ENCODE data around the gene CASP2.

CASP2 gene

DNA sequence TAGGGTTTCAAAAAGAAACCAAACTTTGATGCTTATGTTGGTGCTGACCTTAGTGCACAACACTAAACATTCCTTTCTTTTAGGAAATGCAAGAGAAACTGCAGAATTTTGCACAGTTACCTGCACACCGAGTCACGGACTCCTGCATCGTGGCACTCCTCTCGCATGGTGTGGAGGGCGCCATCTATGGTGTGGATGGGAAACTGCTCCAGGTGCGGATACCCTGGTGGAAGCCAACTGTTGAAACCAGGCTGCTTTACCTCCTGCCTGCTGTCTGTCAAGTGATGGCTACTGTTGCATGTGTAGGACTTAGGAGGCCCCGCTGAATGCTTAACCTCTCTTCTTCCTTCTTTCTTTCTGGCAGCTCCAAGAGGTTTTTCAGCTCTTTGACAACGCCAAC, 11.7 kb downstream of the CASP2 start:
- TF ChIP-seq, protein P1, sequence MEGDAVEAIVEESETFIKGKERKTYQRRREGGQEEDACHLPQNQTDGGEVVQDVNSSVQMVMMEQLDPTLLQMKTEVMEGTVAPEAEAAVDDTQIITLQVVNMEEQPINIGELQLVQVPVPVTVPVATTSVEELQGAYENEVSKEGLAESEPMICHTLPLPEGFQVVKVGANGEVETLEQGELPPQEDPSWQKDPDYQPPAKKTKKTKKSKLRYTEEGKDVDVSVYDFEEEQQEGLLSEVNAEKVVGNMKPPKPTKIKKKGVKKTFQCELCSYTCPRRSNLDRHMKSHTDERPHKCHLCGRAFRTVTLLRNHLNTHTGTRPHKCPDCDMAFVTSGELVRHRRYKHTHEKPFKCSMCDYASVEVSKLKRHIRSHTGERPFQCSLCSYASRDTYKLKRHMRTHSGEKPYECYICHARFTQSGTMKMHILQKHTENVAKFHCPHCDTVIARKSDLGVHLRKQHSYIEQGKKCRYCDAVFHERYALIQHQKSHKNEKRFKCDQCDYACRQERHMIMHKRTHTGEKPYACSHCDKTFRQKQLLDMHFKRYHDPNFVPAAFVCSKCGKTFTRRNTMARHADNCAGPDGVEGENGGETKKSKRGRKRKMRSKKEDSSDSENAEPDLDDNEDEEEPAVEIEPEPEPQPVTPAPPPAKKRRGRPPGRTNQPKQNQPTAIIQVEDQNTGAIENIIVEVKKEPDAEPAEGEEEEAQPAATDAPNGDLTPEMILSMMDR (IDR thresholded peaks at IDR 0.05; ENCODE audit: insufficient read depth, low read length, poor library complexity, severe bottlenecking) = peak; percentile 46
- no peak for TF ChIP-seq EZH2phosphoT487 (conservative IDR thresholded peaks at IDR 0.05; ENCODE audit: low read length)
- H3K36me3 ChIP-seq (ENCODE audit: low read length) = peaks cover 55% of the 10 kb centered on the region
- H3F3A ChIP-seq (ENCODE audit: insufficient read depth) = no peaks in the 10 kb centered on the region
- no peak overlapping the region for H3K4me3 ChIP-seq (ENCODE audit: insufficient read depth, low read length, poor library complexity, severe bottlenecking)
- no peak overlapping the region for H2AFZ ChIP-seq (ENCODE audit: low read depth, low read length, severe bottlenecking)
- H3K27ac ChIP-seq (ENCODE audit: low read depth, low read length) = no peak overlapping the region
- no peaks in the 10 kb centered on the region for H3K27me3 ChIP-seq (ENCODE audit: low read length)
- H3K9ac ChIP-seq (ENCODE audit: low read length) = no peak overlapping the region
- H3K4me2 ChIP-seq (ENCODE audit: low read depth, low read length, poor library complexity, severe bottlenecking) = no peak overlapping the region
- H3K9me3 ChIP-seq (ENCODE audit: insufficient read depth, low read length) = no peaks in the 10 kb centered on the region
- H3K79me2 ChIP-seq (ENCODE audit: insufficient read depth, low read length) = peaks cover 17% of the 10 kb centered on the region; the same call in 1 of the 2 replicates
- H4K20me1 ChIP-seq (ENCODE audit: low read depth, low read length) = no peaks in the 10 kb centered on the region
- H3K9me2 ChIP-seq (replicated peaks; ENCODE audit: insufficient read depth, low read length) = no peaks in the 10 kb centered on the region

DNA sequence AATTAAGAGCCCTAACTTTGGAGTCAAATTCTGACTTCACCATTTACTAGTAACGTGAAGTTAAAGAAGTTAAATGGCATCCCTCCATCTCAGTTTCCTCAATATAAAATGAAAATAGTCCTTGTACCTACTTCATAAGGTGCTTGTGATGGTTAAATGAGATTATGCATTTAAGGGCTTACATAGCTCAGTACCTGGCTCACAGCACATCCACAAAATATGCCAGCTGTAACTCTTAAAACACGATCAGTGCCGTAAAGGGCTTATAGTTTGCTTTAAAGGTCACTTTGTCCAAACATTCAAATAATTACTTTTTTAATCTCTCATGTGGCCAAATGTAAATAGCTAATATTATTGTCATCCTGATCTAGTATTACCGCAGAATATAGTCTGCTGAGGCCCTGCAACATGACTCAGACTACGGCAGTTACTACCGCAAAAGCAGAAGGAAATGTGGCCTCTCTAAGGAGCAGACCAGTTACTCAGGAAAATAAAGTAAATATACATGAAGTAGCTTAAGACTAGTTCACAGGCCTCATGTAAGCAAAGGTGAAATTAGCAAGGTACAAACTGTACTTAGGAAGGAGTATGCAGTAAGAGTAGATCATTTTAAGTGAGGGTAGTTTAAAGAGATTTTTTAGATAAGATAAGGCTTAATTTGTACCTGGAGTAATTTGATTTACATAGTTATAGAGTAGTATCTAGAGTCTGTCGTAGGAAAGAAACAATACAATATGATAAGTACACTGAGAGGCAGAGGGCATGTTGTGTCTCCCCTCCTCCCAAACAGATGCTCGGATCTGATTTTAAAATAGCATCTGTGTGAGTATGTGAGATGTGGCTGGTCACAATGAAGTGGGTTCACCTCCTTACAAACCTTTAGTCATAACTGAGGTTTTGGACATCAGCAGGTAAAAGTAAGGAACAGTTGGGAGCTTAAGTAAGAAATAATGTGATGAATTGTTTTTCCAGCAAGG, 13.1 kb downstream of the CASP2 start:
- Histone ChIP-seq H3K9ac (ENCODE audit: low read length) (no peak overlapping the region), H3K9me3 (ENCODE audit: insufficient read depth, low read length) (no peaks in the 10 kb centered on the region), H4K20me1 (ENCODE audit: low read depth, low read length) (no peaks in the 10 kb centered on the region), H3K4me3 (ENCODE audit: insufficient read depth, low read length, poor library complexity, severe bottlenecking) (no peak overlapping the region), H3F3A (ENCODE audit: insufficient read depth) (no peaks in the 10 kb centered on the region), H3K79me2 (ENCODE audit: insufficient read depth, low read length) (peaks cover 10% of the 10 kb centered on the region; the same call in 1 of the 2 replicates), H2AFZ (ENCODE audit: low read depth, low read length, severe bottlenecking) (no peak overlapping the region), H3K4me2 (ENCODE audit: low read depth, low read length, poor library complexity, severe bottlenecking) (no peak overlapping the region), H3K27ac (ENCODE audit: low read depth, low read length) (no peak overlapping the region), H3K9me2 (replicated peaks; ENCODE audit: insufficient read depth, low read length) (no peaks in the 10 kb centered on the region), H3K36me3 (ENCODE audit: low read length) (peaks cover 50% of the 10 kb centered on the region), H3K27me3 (ENCODE audit: low read length) (no peaks in the 10 kb centered on the region)
- TF ChIP-seq, protein P1 (IDR thresholded peaks at IDR 0.05; ENCODE audit: insufficient read depth, low read length, poor library complexity, severe bottlenecking) = no peak
- no peak for TF ChIP-seq EZH2phosphoT487 (conservative IDR thresholded peaks at IDR 0.05; ENCODE audit: low read length)

GRCh38 chr7:143303733-143304132, 15.6 kb downstream of the CASP2 start:
- H3K36me3 ChIP-seq (ENCODE audit: low read length) = peaks cover 33% of the 10 kb centered on the region

More at GRCh38 chr7:143303733-143304132, 15.6 kb downstream of the CASP2 start:
- H3K27ac ChIP-seq (ENCODE audit: low read depth, low read length) = no peak overlapping the region
- H3K9me2 ChIP-seq (replicated peaks; ENCODE audit: insufficient read depth, low read length) = no peaks in the 10 kb centered on the region
- H3F3A ChIP-seq (ENCODE audit: insufficient read depth) = no peaks in the 10 kb centered on the region
- no peak overlapping the region for H3K4me3 ChIP-seq (ENCODE audit: insufficient read depth, low read length, poor library complexity, severe bottlenecking)
- no peak overlapping the region for H2AFZ ChIP-seq (ENCODE audit: low read depth, low read length, severe bottlenecking)
- H3K27me3 ChIP-seq (ENCODE audit: low read length) = no peaks in the 10 kb centered on the region
- no peak for TF ChIP-seq EZH2phosphoT487 (conservative IDR thresholded peaks at IDR 0.05; ENCODE audit: low read length)
- TF ChIP-seq, protein P1 (IDR thresholded peaks at IDR 0.05; ENCODE audit: insufficient read depth, low read length, poor library complexity, severe bottlenecking) = no peak
- no peaks in the 10 kb centered on the region for H4K20me1 ChIP-seq (ENCODE audit: low read depth, low read length)
- H3K9ac ChIP-seq (ENCODE audit: low read length) = no peak overlapping the region
- no peaks in the 10 kb centered on the region for H3K79me2 ChIP-seq (ENCODE audit: insufficient read depth, low read length)
- no peaks in the 10 kb centered on the region for H3K9me3 ChIP-seq (ENCODE audit: insufficient read depth, low read length)
- no peak overlapping the region for H3K4me2 ChIP-seq (ENCODE audit: low read depth, low read length, poor library complexity, severe bottlenecking)

All from SU-DHL-6 (cell line).